Measurements from ENCODE around the gene MMRN2. TPM values are rescaled to one million over a fixed set of nuclear protein-coding genes. Genes with fewer than 3 reads are reported as not detected.

MMRN2 gene
- total RNA-seq, 1 donor from 2014 or later, result 66.2 TPM

- intact Hi-C loops (cut with DNase I), result no loop called here
- DNase-seq (ENCODE audit: low spot score), result peak; percentile 94
- peak; percentile 83 for ATAC-seq
Observed at GRCh38 chr10:86970162-86970981, 13.0 kb upstream of the MMRN2 start.

DNA sequence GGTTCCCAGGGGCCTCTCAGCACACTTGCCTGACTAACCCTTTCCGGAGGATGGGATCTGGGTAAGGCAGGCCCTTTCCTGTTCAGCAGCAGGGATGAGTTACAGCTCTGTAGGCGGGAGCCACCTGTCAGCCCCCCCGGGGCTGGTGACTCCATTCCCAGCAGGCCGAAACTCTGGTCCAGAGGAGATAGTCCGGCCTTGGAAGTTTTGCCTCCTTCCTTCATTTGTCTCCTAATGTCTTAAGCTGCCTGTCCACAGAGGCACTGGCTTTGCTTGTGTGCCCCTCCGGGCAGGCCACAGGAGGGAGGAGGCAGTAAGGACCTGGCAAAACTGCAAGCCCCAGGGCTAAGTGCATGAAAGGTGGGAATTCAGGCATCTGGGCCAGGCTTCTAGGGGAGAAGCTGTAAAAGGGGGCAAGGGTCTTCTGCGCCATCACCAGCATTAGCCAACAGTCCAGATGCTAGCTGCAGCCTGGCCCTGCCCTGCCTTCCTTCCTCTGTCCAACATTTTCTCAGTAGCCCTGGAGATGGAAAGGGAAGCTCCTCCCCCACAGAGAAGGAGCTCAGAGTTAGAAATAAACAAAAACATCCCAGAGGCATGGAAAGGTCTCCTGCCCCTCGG is 12.1 kb upstream of the MMRN2 start:
- intact Hi-C loops (cut with DNase I), result no loop called here
- DNase-seq (ENCODE audit: low spot score) (no peak), ATAC-seq (peak; percentile 18)

GRCh38 chr10:86968994-86969355 is 11.6 kb upstream of the MMRN2 start:
- no peak for DNase-seq (ENCODE audit: low spot score)
- no peak for ATAC-seq
- intact Hi-C loops (cut with DNase I), result no loop called here

DNA sequence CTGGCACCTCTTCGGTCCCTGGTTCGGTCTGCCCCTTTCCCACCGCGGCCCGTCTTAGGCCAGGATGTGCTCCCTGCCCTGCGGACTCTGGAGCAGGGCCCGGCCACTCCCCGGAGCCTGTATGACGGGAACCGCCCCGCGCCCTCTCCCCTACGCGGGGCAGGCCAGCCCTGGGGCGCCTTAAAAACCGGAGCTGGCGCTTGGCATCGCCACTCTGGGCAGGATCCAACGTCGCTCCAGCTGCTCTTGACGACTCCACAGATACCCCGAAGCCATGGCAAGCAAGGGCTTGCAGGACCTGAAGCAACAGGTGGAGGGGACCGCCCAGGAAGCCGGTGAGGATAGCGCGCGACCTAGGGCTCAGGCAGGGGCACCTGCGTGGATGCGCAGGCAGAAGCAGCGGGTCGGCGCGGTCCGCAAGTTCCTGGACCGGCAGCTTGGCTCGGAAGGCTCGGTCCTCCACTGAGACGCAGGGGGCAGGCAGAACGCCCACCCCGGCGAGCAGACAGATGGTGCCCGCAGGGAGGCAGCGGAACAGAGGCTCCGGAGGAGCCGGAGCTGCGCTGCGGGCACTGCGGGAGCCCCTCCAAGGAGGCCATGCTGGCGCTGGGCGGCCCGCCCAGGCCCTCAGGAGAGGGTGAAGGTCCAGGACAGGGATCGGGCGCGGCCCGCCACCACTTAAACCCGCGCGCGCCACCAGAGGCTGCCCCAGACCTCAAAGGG is 11.0 kb upstream of the MMRN2 start, which contains the start of gene ADIRF:
TSS of gene ADIRF (plus strand) at position 212 of the 723 bp plus-strand sequence. CDS start at position 275, 63 bp downstream.
- intact Hi-C loops (cut with DNase I), result no loop called here
- peak; percentile 84 for DNase-seq (ENCODE audit: low spot score)
- peak; percentile 11 for ATAC-seq

- DNase-seq (ENCODE audit: low spot score), result peak; percentile 60
- intact Hi-C loops (cut with DNase I), result no loop called here
- no peak for ATAC-seq
Observed at GRCh38 chr10:86967481-86967941, 10.1 kb upstream of the MMRN2 start.

- intact Hi-C loops (cut with DNase I), result no loop called here
- ATAC-seq (no peak), DNase-seq (ENCODE audit: low spot score) (peak; percentile 21)
Observed at GRCh38 chr10:86965986-86966654, 8.7 kb upstream of the MMRN2 start.

DNA sequence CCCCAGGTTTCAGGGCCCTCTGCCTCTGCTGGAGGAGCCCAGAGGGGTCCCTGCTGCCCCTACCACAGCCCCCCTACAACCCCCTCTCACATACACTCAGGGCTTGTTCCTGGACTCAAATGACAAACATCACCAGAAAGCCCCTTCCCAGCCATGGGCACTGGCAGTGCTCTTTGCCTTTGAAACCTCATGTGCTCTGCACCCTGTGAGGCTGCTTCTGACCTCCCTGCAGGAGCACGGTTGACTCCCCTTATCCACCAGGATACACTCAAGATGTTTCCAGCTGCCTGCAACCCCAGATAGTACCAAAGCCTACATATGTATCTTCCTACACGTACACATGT is 7.4 kb upstream of the MMRN2 start:
- no peak for DNase-seq (ENCODE audit: low spot score)
- intact Hi-C loops (cut with DNase I), result no loop called here
- no peak for ATAC-seq

GRCh38 chr10:86964061-86964846 is 6.8 kb upstream of the MMRN2 start:
- ATAC-seq (no peak), DNase-seq (ENCODE audit: low spot score) (peak; percentile 56)
- intact Hi-C loops (cut with DNase I), result no loop called here

GRCh38 chr10:86963341-86963919 is 6.0 kb upstream of the MMRN2 start:
- no peak for ATAC-seq
- DNase-seq (ENCODE audit: low spot score), result peak; percentile 48
- intact Hi-C loops (cut with DNase I), result no loop called here

DNA sequence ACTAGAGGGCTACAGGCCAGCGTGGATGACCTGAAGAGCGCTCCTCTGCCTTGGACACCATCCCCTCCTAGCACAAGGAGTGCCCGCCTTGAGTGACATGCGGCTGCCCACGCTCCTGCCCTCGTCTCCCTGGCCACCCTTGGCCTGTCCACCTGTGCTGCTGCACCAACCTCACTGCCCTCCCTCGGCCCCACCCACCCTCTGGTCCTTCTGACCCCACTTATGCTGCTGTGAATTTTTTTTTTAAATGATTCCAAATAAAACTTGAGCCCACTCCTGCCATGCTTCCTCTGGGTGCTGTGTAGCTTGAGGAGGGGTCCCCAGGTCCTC is 5.5 kb upstream of the MMRN2 start:
- intact Hi-C loops (cut with DNase I), result no loop called here
- ATAC-seq, result no peak
- DNase-seq (ENCODE audit: low spot score), result no peak

- ATAC-seq (no peak), DNase-seq (ENCODE audit: low spot score) (peak; percentile 49)
- intact Hi-C loops (cut with DNase I), result no loop called here
Observed at GRCh38 chr10:86962136-86962980, 4.9 kb upstream of the MMRN2 start.

DNA sequence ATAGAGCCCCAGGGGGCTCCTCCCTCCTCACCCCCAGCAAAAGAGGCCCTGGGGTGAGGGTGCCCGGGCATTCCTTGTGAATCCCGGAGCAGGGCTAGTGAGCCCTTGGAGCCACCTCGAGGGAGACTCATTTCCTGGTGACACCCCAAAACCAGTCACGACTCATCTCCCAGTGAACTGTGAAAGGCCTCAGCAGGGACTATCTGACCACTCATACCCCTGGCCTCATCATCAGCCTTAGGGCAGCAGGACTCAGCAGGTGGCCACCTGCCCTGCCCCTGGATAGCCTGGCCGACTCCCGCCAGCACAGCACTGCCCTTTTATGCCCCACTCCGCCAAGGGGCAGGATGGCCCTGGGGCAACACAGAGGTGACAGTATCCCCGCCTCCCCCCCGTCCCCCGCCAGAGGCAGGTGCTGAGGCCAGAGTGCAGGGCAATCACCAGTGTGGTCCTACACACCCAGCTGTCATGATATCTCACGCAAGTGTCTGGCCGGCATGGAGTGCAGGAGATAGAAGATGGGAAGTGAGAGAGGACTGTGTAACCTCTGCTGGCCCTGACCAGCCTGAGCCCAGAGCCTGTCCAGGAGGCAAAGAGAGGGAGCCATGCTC is 4.2 kb upstream of the MMRN2 start:
- intact Hi-C loops (cut with DNase I), result no loop called here
- ATAC-seq (no peak), DNase-seq (ENCODE audit: low spot score) (peak; percentile 51)

GRCh38 chr10:86960863-86961434 is 3.5 kb upstream of the MMRN2 start:
- intact Hi-C loops (cut with DNase I), result no loop called here
- peak; percentile 57 for DNase-seq (ENCODE audit: low spot score)
- no peak for ATAC-seq

DNA sequence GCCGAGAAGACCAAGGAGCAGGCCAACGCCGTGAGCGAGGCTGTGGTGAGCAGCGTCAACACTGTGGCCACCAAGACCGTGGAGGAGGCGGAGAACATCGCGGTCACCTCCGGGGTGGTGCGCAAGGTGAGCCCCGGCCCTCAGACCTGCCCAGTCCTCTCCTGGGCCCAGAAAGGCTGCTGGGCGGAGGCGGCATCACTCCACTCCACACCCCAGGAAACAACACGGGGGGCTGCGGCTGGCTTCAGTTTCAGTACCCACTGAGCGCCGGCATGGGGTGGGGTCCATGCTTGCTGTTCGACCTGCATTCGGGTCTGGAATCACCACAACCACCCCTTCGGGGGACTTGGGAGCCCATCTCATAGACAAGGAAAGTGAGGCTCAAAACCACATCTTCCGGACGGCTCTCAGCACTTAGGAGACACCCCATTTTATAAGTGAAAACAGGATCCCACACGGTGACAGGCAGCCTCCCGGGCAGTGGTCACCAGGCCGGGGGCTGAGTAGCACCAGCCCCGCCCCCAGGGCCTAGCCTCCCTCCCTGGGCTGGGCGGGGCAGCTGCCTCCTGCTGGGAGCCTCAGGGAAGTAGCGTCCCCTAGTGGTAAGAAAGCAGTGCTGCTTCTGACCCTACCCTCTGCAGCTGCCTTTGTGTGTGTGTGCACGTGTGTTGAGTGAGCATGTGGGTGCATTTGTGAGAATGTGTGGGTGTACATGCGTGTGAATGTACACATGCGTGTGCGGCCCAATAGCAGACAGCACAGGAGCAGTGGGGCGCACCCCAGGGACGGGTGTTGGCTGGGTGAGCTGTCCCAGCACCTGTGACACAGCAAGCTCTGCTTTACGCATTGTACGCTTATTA is 2.8 kb upstream of the MMRN2 start:
- intact Hi-C loops (cut with DNase I), result no loop called here
- DNase-seq (ENCODE audit: low spot score), result peak; percentile 65
- ATAC-seq, result peak; percentile 70

GRCh38 chr10:86959737-86960002 is 2.3 kb upstream of the MMRN2 start:
- ATAC-seq (no peak), DNase-seq (ENCODE audit: low spot score) (no peak)
- intact Hi-C loops (cut with DNase I), result no loop called here
